NAMALWA (cell line): Measurements from ENCODE around the gene CD84.
A peak's percentile ranks its signal among the peaks of the same experiment; 100 is the strongest.
"Not testable (repeated sequence)": the region's sequence is repeated elsewhere in the genome, so short reads cannot be mapped to it uniquely, and the experiment has no call there.

ENCODE experiments used
- DNase-seq: peaks from one replicate; pipeline ENCODE4 v3.0.0-alpha.2; 2015; ENCODE audit warnings: low spot score

Gene CD84

GRCh38 chr1:160610569-160611242 lies 31.4 kb upstream of the CD84 start:
- no peak for DNase-seq

GRCh38 chr1:160608941-160609340 lies 29.6 kb upstream of the CD84 start:
- DNase-seq, result no peak

GRCh38 chr1:160608514-160608913 lies 29.2 kb upstream of the CD84 start:
- no peak for DNase-seq

- no peak for DNase-seq
Observed at GRCh38 chr1:160608057-160608456, 28.8 kb upstream of the CD84 start.

- DNase-seq, result no peak
Observed at GRCh38 chr1:160607672-160608032, 28.4 kb upstream of the CD84 start.

- peak; percentile 96 for DNase-seq
Observed at GRCh38 chr1:160607011-160607671, 27.8 kb upstream of the CD84 start.

GRCh38 chr1:160606611-160607010 lies 27.3 kb upstream of the CD84 start:
- no peak for DNase-seq

- DNase-seq, result peak; percentile 42
Observed at GRCh38 chr1:160605792-160606479, 26.6 kb upstream of the CD84 start.

GRCh38 chr1:160605205-160605604 lies 25.9 kb upstream of the CD84 start:
- no peak for DNase-seq

- DNase-seq, result no peak
Observed at GRCh38 chr1:160597705-160598104, 18.4 kb upstream of the CD84 start.

GRCh38 chr1:160597051-160597450 lies 17.8 kb upstream of the CD84 start:
- no peak for DNase-seq

- DNase-seq, result peak; percentile 51
Observed at GRCh38 chr1:160590488-160590887, 11.2 kb upstream of the CD84 start.

- DNase-seq, result no peak
Observed at GRCh38 chr1:160588468-160588867, 9.2 kb upstream of the CD84 start.

- DNase-seq, result no peak
Observed at GRCh38 chr1:160584784-160585183, 5.5 kb upstream of the CD84 start.

GRCh38 chr1:160582976-160583375 lies 3.7 kb upstream of the CD84 start:
- DNase-seq, result not testable (repeated sequence)

- DNase-seq, result no peak
Observed at GRCh38 chr1:160581961-160582360, 2.7 kb upstream of the CD84 start.

- DNase-seq, result peak; percentile 52
Observed at GRCh38 chr1:160580221-160580812, 1.0 kb upstream of the CD84 start.

GRCh38 chr1:160578525-160579191 lies 638 bp downstream of the CD84 start:
- DNase-seq, result no peak

- peak; percentile 76 for DNase-seq
Observed at GRCh38 chr1:160578175-160578524, 1.1 kb downstream of the CD84 start.

- peak; percentile 26 for DNase-seq
Observed at GRCh38 chr1:160577671-160578070, 1.6 kb downstream of the CD84 start.

- no peak for DNase-seq
Observed at GRCh38 chr1:160576884-160577283, 2.4 kb downstream of the CD84 start.

GRCh38 chr1:160576390-160576789 lies 2.9 kb downstream of the CD84 start:
- no peak for DNase-seq
